Retinal pigment epithelial cell (primary cell): ENCODE data around the gene RBM4.

Experiments
- DNase-seq: peaks from one replicate; pipeline ENCODE4 v3.0.0-alpha.2; 2010; ENCODE audit warnings: low read depth
- H3K4me3 ChIP-seq: 2 replicates; pipeline ENCODE4 v1.5.1; 2011; ENCODE audit warnings: mild to moderate bottlenecking, low read length, control low read depth, moderate library complexity
- TF ChIP-seq, protein P1 (sequence below): conservative IDR thresholded peaks from 2 replicates; pipeline ENCODE4 v1.5.1; 2011; ENCODE audit warnings: low read depth, low read length, control low read depth, inconsistent platforms

RBM4 gene

DNA sequence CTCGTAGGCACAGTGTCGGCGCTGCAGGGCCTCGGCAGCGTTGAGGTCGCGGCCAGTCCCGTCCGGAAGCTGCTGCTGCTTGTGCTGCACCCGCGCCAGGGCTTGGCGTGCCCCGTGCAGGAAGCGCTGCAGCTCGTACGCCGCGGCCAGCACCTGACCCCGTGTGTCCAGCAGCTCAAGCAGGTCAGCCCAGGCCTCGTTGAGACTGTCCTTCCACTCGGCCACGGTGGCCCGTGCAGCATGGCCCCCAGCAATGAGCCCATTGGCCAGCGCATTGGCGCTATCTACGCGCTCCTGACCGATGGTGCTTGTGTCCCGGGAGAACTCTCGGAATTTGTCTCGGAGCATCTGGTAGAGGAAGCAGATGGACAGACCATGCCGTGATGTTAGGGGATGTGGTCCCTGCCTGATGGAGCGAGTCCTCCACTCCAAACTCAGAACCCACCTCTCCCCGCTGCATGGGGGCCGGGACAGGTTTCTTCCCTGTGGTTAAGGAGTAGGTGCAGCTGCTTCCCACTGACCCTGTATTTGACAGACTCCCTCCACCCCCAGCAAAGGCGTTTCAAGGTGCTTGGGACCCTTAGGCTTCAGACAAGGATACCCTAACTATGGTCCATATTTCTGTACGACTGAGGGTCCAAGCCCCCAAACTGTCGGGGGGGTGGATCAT is 52.9 kb downstream of the RBM4 start:
- DNase-seq = no peak
- TF ChIP-seq, protein P1, sequence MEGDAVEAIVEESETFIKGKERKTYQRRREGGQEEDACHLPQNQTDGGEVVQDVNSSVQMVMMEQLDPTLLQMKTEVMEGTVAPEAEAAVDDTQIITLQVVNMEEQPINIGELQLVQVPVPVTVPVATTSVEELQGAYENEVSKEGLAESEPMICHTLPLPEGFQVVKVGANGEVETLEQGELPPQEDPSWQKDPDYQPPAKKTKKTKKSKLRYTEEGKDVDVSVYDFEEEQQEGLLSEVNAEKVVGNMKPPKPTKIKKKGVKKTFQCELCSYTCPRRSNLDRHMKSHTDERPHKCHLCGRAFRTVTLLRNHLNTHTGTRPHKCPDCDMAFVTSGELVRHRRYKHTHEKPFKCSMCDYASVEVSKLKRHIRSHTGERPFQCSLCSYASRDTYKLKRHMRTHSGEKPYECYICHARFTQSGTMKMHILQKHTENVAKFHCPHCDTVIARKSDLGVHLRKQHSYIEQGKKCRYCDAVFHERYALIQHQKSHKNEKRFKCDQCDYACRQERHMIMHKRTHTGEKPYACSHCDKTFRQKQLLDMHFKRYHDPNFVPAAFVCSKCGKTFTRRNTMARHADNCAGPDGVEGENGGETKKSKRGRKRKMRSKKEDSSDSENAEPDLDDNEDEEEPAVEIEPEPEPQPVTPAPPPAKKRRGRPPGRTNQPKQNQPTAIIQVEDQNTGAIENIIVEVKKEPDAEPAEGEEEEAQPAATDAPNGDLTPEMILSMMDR = no peak
- H3K4me3 ChIP-seq = no peak overlapping the region

- TF ChIP-seq, protein P1 = no peak
- no peak overlapping the region for H3K4me3 ChIP-seq
- DNase-seq = no peak
These were observed 53.9 kb downstream of the RBM4 start for GRCh38 chr11:66692446-66692845.

- no peak overlapping the region for H3K4me3 ChIP-seq
- DNase-seq = no peak
- TF ChIP-seq, protein P1 = no peak
These were observed 54.4 kb downstream of the RBM4 start for GRCh38 chr11:66692871-66693331.

DNA sequence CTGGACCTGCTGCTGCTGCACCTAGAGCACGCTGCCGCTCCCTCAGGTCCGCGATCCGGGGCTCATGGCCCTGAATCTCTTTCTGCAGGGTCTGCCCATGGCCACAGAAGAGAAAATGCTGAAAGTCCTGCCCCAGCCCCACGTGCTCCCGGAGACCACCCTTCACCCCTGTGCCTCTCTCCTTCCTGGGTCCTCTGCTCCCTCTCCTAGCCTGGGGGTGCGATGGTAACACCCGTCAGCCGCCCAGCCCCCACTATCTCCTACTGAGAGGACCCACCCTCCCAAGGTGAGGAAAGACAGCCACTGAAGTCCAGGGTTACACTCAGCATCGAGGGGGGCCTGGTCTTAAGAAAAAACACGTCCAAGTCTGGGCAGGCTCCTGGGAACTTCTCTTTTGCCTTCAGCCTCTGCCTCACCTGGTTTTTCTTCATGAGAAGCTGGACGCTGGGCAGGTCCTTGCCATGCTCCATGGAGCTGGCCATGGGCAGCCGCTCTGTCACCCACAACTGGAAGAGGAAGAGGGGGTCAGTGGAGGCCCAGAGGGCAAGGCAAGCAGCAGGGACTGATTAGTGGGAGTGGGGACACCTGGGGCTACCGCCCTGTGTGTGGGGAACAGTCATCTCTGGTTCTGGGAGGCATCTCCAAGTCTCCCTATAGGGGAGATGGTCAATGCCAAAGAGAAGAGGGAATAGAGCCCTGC is 55.0 kb downstream of the RBM4 start:
- TF ChIP-seq, protein P1 = no peak

DNA sequence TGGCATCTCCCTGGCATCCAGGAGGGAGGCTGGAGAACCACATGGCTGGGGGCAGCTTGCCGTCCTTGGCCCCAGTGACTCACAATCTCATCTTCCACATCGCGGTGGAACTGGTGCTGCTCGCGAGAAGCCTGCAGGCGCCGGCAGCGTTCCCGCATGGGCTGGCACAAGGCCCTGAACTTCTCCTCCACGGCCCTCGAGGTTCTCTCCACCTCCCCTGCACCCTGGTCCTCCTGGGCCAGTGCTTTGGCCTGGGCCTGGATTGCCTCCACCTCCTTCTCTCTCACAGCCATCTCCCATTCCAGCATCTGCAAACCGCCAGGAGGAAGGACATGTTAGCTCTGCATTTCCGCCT is 55.5 kb downstream of the RBM4 start:
- no peak for DNase-seq
- no peak overlapping the region for H3K4me3 ChIP-seq
- TF ChIP-seq, protein P1 = no peak

More for the DNA sequence above, 55.0 kb downstream of the RBM4 start:
- no peak for DNase-seq
- no peak overlapping the region for H3K4me3 ChIP-seq

DNA sequence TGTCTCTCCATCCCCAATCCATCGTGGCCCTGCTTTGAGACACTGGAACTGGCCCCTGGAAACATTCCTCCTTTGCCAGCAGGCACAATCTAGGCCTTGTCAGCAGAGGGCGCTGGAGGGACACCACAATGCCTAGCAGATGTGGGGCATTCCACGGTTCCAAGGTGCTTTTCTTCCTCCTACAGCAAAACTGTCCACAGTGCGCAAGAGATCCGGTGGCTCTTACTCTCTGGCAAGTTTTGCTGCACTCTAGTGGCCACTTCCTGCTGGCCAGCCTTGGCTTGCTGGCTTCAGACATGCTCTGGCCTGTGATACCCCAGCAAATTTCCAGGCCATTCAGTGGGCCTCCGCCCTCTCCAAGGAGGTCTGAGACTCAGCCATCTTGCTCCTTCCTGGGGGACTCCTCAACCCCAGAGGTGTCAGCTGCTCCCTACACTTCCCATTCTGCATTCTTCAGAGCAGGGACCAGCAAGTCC is 56.3 kb downstream of the RBM4 start:
- H3K4me3 ChIP-seq = no peak overlapping the region
- TF ChIP-seq, protein P1 = peak; percentile 94
- DNase-seq = peak; percentile 91
